Fibroblast of skin of back (primary cell): ENCODE data around the gene LRATD1.
A peak's percentile ranks its signal among the peaks of the same experiment; 100 is the strongest.

Source experiments
- DNase-seq: peaks from one replicate; pipeline ENCODE4 v3.0.0-alpha.2; 2013

The LRATD1 gene

GRCh38 chr2:14633461-14634181 lies 1.1 kb downstream of the LRATD1 start:
- DNase-seq, result no peak

- DNase-seq, result no peak
Observed at GRCh38 chr2:14634182-14634488, 1.6 kb downstream of the LRATD1 start.

- peak; percentile 54 for DNase-seq
Observed at GRCh38 chr2:14634489-14635390, 2.2 kb downstream of the LRATD1 start.

GRCh38 chr2:14635391-14635871 lies 2.9 kb downstream of the LRATD1 start:
- peak; percentile 36 for DNase-seq

- DNase-seq, result no peak
Observed at GRCh38 chr2:14638488-14638887, 6.0 kb downstream of the LRATD1 start.

GRCh38 chr2:14641116-14641515 lies 8.6 kb downstream of the LRATD1 start:
- DNase-seq, result no peak

- no peak for DNase-seq
Observed at GRCh38 chr2:14642499-14642898, 10.0 kb downstream of the LRATD1 start.

GRCh38 chr2:14647714-14648113 lies 15.2 kb downstream of the LRATD1 start:
- DNase-seq, result no peak

- no peak for DNase-seq
Observed at GRCh38 chr2:14650066-14650465, 17.5 kb downstream of the LRATD1 start.

GRCh38 chr2:14654835-14655282 lies 22.3 kb downstream of the LRATD1 start:
- no peak for DNase-seq

GRCh38 chr2:14656146-14656545 lies 23.6 kb downstream of the LRATD1 start:
- DNase-seq, result no peak

GRCh38 chr2:14661163-14661562 lies 28.6 kb downstream of the LRATD1 start:
- no peak for DNase-seq

GRCh38 chr2:14673351-14673875 lies 40.9 kb downstream of the LRATD1 start:
- no peak for DNase-seq

- no peak for DNase-seq
Observed at GRCh38 chr2:14675489-14675888, 43.0 kb downstream of the LRATD1 start.

- DNase-seq, result no peak
Observed at GRCh38 chr2:14676371-14676770, 43.9 kb downstream of the LRATD1 start.

- no peak for DNase-seq
Observed at GRCh38 chr2:14677039-14677438, 44.5 kb downstream of the LRATD1 start.

GRCh38 chr2:14678761-14679160 lies 46.2 kb downstream of the LRATD1 start:
- DNase-seq, result no peak

GRCh38 chr2:14681608-14682007 lies 49.1 kb downstream of the LRATD1 start:
- no peak for DNase-seq
